Hepatocyte (in vitro differentiated cells): ENCODE data around the gene GGA3.

Experiments used
- EZH2 ChIP-seq: fragments of 200-600 bp; sonication (generic); IDR thresholded peaks from 2 replicates; pipeline ENCODE4 v1.6.1; 2016; ENCODE audit warnings: antibody characterized with exemption, mild to moderate bottlenecking, borderline replicate concordance
- EZH2phosphoT487 ChIP-seq: fragments of 200-600 bp; sonication (generic); IDR thresholded peaks from one replicate; pipeline ENCODE4 v1.6.1; 2018; ENCODE audit warnings: antibody characterized with exemption, mild to moderate bottlenecking, low read depth, moderate library complexity; ENCODE audit not compliant: unreplicated experiment, severe bottlenecking
- TF ChIP-seq, protein P1 (sequence below): fragments of 200-600 bp; sonication (generic); IDR thresholded peaks from 2 replicates; pipeline ENCODE4 v1.5.1; 2016; ENCODE audit warnings: antibody characterized with exemption, mild to moderate bottlenecking; ENCODE audit not compliant: poor library complexity

DNA sequence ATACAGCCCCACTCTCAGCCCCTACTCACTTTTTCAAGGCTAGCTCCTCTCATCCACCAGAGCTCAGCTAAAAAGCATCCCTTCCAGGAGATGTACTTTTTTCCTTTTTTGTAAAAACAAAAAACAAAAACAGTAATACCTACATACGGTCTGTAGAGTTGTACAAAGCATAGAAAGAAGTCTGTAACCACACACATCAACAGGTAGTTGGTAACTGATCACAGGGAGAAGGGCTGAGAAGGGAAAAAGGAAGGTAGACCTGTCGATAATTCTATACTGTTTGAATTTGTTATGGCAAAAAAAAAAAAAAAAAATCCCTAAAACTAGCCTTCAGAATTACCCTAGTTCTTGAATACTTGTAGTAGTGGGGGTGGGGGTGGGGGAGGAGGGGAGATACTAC is 27.0 kb upstream of the GGA3 start:
- TF ChIP-seq, protein P1, sequence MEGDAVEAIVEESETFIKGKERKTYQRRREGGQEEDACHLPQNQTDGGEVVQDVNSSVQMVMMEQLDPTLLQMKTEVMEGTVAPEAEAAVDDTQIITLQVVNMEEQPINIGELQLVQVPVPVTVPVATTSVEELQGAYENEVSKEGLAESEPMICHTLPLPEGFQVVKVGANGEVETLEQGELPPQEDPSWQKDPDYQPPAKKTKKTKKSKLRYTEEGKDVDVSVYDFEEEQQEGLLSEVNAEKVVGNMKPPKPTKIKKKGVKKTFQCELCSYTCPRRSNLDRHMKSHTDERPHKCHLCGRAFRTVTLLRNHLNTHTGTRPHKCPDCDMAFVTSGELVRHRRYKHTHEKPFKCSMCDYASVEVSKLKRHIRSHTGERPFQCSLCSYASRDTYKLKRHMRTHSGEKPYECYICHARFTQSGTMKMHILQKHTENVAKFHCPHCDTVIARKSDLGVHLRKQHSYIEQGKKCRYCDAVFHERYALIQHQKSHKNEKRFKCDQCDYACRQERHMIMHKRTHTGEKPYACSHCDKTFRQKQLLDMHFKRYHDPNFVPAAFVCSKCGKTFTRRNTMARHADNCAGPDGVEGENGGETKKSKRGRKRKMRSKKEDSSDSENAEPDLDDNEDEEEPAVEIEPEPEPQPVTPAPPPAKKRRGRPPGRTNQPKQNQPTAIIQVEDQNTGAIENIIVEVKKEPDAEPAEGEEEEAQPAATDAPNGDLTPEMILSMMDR: no peak
- no peak for TF ChIP-seq EZH2
- no peak for TF ChIP-seq EZH2phosphoT487
